H9 (cell line): Measurements from ENCODE around the gene CD3G. TPM values are rescaled to one million over a fixed set of nuclear protein-coding genes. Genes with fewer than 3 reads are reported as not detected.

Experiments
- DNase-seq: peaks from one replicate; pipeline ENCODE4 v3.0.0-alpha.2; 2017
- H2AFZ ChIP-seq: one replicate; pipeline ENCODE4 v1.6.1; 2013; ENCODE audit warnings: mild to moderate bottlenecking, low read length, control low read depth, moderate library complexity
- H2AK5ac ChIP-seq: 2 replicates; pipeline ENCODE4 v1.6.1; 2013; ENCODE audit warnings: low read length, control low read depth, mixed read lengths; ENCODE audit not compliant: insufficient read length
- H2BK120ac ChIP-seq: one replicate; pipeline ENCODE4 v1.6.1; 2013; ENCODE audit warnings: low read depth, mild to moderate bottlenecking, low read length, control low read depth, inconsistent platforms; ENCODE audit not compliant: poor library complexity, severe bottlenecking
- H2BK12ac ChIP-seq: 2 replicates; pipeline ENCODE4 v1.6.1; 2013; ENCODE audit warnings: low read length, control low read depth, mixed read lengths, low read depth; ENCODE audit not compliant: insufficient read length
- H2BK15ac ChIP-seq: 2 replicates; pipeline ENCODE4 v1.6.1; 2013; ENCODE audit warnings: low read depth, low read length, control low read depth
- H2BK20ac ChIP-seq: one replicate; pipeline ENCODE4 v1.6.1; 2013; ENCODE audit warnings: low read depth, mild to moderate bottlenecking, low read length, control low read depth, inconsistent platforms; ENCODE audit not compliant: poor library complexity, severe bottlenecking
- H2BK5ac ChIP-seq: 2 replicates; pipeline ENCODE4 v1.6.1; 2013; ENCODE audit warnings: low read length, control low read depth, mixed read lengths; ENCODE audit not compliant: insufficient read length
- H3K14ac ChIP-seq: 2 replicates; pipeline ENCODE4 v1.6.1; 2013; ENCODE audit warnings: low read length, control low read depth; ENCODE audit not compliant: insufficient read depth
- H3K18ac ChIP-seq: 2 replicates; pipeline ENCODE4 v1.6.1; 2013; ENCODE audit warnings: low read depth, mild to moderate bottlenecking, mixed read lengths, low read length, control low read depth; ENCODE audit not compliant: insufficient read length
- H3K23ac ChIP-seq: 2 replicates; pipeline ENCODE4 v1.6.1; 2013; ENCODE audit warnings: low read length, control low read depth, mixed read lengths, low read depth; ENCODE audit not compliant: insufficient read length
- H3K23me2 ChIP-seq: 2 replicates; pipeline ENCODE4 v1.6.1; 2013; ENCODE audit warnings: low read depth, mild to moderate bottlenecking, mixed read lengths, low read length, control low read depth; ENCODE audit not compliant: insufficient read length, poor library complexity, severe bottlenecking
- H3K27ac ChIP-seq: 2 replicates; pipeline ENCODE4 v1.5.1; 2013; ENCODE audit warnings: low read length, control low read depth, mixed read lengths, low read depth; ENCODE audit not compliant: insufficient read length
- H3K27me3 ChIP-seq: 2 replicates; pipeline ENCODE4 v1.6.1; 2013; ENCODE audit warnings: low read length, control low read depth, inconsistent platforms; ENCODE audit not compliant: insufficient read depth
- H3K4ac ChIP-seq: 2 replicates; pipeline ENCODE4 v1.6.1; 2013; ENCODE audit warnings: low read depth, mild to moderate bottlenecking, control low read depth, inconsistent platforms, low read length, moderate library complexity
- H3K4me1 ChIP-seq: 2 replicates; pipeline ENCODE4 v1.6.1; 2013; ENCODE audit warnings: low read length, control low read depth, inconsistent platforms; ENCODE audit not compliant: insufficient read depth
- H3K4me2 ChIP-seq: 2 replicates; pipeline ENCODE4 v1.6.1; 2013; ENCODE audit warnings: low read length, control low read depth, mixed read lengths; ENCODE audit not compliant: insufficient read length, insufficient read depth
- H3K56ac ChIP-seq: 2 replicates; pipeline ENCODE4 v1.6.1; 2013; ENCODE audit warnings: low read depth, mild to moderate bottlenecking, mixed read lengths, low read length, control low read depth; ENCODE audit not compliant: insufficient read length
- H3K79me1 ChIP-seq: 2 replicates; pipeline ENCODE4 v1.6.1; 2013; ENCODE audit warnings: low read depth, mild to moderate bottlenecking, moderate library complexity, low read length, control low read depth, inconsistent platforms; ENCODE audit not compliant: insufficient read depth, poor library complexity, severe bottlenecking
- H3K79me2 ChIP-seq: 2 replicates; pipeline ENCODE4 v1.6.1; 2013; ENCODE audit warnings: low read length, control low read depth, inconsistent platforms; ENCODE audit not compliant: insufficient read depth
- H3K9ac ChIP-seq: 2 replicates; pipeline ENCODE4 v1.6.1; 2013; ENCODE audit warnings: low read length, control low read depth, mixed read lengths; ENCODE audit not compliant: insufficient read length; ENCODE audit errors: extremely low read depth
- H3K9me3 ChIP-seq: one replicate; pipeline ENCODE4 v1.6.1; 2013; ENCODE audit warnings: low read depth, low read length, inconsistent platforms; ENCODE audit not compliant: control insufficient read depth
- H3T11ph ChIP-seq: one replicate; pipeline ENCODE4 v1.6.1; 2013; ENCODE audit warnings: mild to moderate bottlenecking, low read length, control low read depth, inconsistent platforms
- H4K20me1 ChIP-seq: one replicate; pipeline ENCODE4 v1.6.1; 2013; ENCODE audit not compliant: control insufficient read depth, insufficient read length, insufficient read depth
- H4K5ac ChIP-seq: 2 replicates; pipeline ENCODE4 v1.6.1; 2013; ENCODE audit warnings: low read depth, mild to moderate bottlenecking, mixed read lengths, low read length, control low read depth; ENCODE audit not compliant: insufficient read length
- H4K8ac ChIP-seq: replicated peaks from 2 replicates; pipeline ENCODE4 v1.6.1; 2013; ENCODE audit warnings: low read length, control low read depth, mixed read lengths, low read depth; ENCODE audit not compliant: insufficient read length
- H4K91ac ChIP-seq: 2 replicates; pipeline ENCODE4 v1.6.1; 2013; ENCODE audit warnings: low read depth, mild to moderate bottlenecking, moderate library complexity, mixed read lengths, low read length, control low read depth; ENCODE audit not compliant: insufficient read length
- H3K27ac Mint-ChIP-seq, 3 experiments: 2 replicates in 2 of 3; 3 replicates in 1 of 3; pipeline ENCODE4 v1.8.0; 2020 to 2021; ENCODE audit warnings: mixed read lengths in 3 of 3, mild to moderate bottlenecking in 1 of 3, moderate library complexity in 1 of 3
- H3K27me3 Mint-ChIP-seq: 2 replicates; pipeline ENCODE4 v1.8.0; 2021; ENCODE audit warnings: low read depth, mild to moderate bottlenecking, moderate library complexity, mixed read lengths
- H3K36me3 Mint-ChIP-seq, 3 experiments: 2 replicates in 2 of 3; 3 replicates in 1 of 3; pipeline ENCODE4 v1.8.0; 2020 to 2021; ENCODE audit warnings: low read depth in 3 of 3, mixed read lengths in 3 of 3; ENCODE audit not compliant: insufficient read depth in 1 of 3
- H3K4me1 Mint-ChIP-seq, 2 experiments: 2 replicates each; pipeline ENCODE4 v1.8.0; 2020; ENCODE audit warnings: mixed read lengths in 2 of 2
- H3K4me3 Mint-ChIP-seq, 2 experiments: 2 replicates in 1 of 2; 3 replicates in 1 of 2; pipeline ENCODE4 v1.8.0; 2020 to 2021; ENCODE audit warnings: mild to moderate bottlenecking in 2 of 2, mixed read lengths in 2 of 2, moderate library complexity in 1 of 2
- H3K9me3 Mint-ChIP-seq, 2 experiments: 2 replicates in 1 of 2; 3 replicates in 1 of 2; pipeline ENCODE4 v1.8.0; 2020; ENCODE audit warnings: mild to moderate bottlenecking in 2 of 2, mixed read lengths in 2 of 2, moderate library complexity in 1 of 2
- CTCF ChIP-seq: fragments of 200-600 bp; sonication (generic); conservative IDR thresholded peaks from 3 replicates; pipeline ENCODE4 v1.8.0; 2021; ENCODE audit warnings: antibody characterized with exemption, mild to moderate bottlenecking
- WGBS: extraction: QIAGEN DNeasy Blood & Tissue Kit; methylation state at CpG from one replicate; pipeline ENCODE4 v1.1.7; 2013; ENCODE audit warnings: missing lambda C conversion rate, low lambda C conversion rate, mixed read lengths; ENCODE audit not compliant: insufficient read length; ENCODE audit errors: extremely low coverage; 5-methylcytosine and 5-hydroxymethylcytosine counted together
- total RNA-seq: library from RNA; stranded (reverse); gene quantifications from 2 replicates; pipeline ENCODE4 v1.2.1, GENCODE V29; 2021

Gene CD3G
- total RNA-seq, 1 experiment from 2014 or later = not detected

DNA sequence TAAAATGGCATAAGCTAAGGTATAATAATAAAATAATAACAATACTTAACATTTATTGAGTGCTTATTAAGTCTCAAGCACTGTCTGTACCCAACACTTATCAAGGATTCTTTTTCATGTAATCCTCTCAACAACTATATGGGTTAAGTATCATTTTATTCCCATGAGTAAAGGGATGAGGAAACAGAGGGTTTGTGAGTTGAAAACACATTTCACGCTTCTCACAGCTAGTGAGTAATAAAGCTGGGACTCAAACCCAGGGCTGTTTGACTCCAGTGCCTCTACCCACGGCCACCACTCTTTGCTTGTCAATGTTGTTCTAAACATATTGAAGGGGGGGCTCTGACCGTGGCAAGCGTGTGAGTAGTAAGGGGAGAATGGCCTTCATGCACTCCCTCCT is 30.9 kb upstream of the CD3G start:
- Histone ChIP-seq H2BK5ac (no peak overlapping the region), H2BK12ac (no peak overlapping the region), H2AFZ (no peak overlapping the region), H3K56ac (no peak overlapping the region), H3K23ac (no peak overlapping the region), H3K23me2 (peaks cover 9% of the 10 kb centered on the region), H3K9ac (no peak overlapping the region), H3K18ac (no peak overlapping the region), H3K27ac (no peak overlapping the region), H4K5ac (no peak overlapping the region), H3K27me3 (no peaks in the 10 kb centered on the region), H3K4me1 (peaks cover 6% of the 10 kb centered on the region; the same call in 1 of the 2 replicates), H4K8ac (no peak overlapping the region), H3K4ac (no peak overlapping the region), H3T11ph (no peak overlapping the region), H2AK5ac (no peak overlapping the region), H4K20me1 (no peaks in the 10 kb centered on the region), H3K79me2 (no peaks in the 10 kb centered on the region), H2BK20ac (no peak overlapping the region), H2BK15ac (no peak overlapping the region), H3K79me1 (no peaks in the 10 kb centered on the region), H3K9me3 (no peaks in the 10 kb centered on the region), H3K14ac (no peak overlapping the region), H4K91ac (no peak overlapping the region), H2BK120ac (no peak overlapping the region), H3K4me2 (no peak overlapping the region)
- DNase-seq = no peak
- TF ChIP-seq CTCF = no peak
- Mint-ChIP-seq H3K9me3 (peaks cover 0 to 3% of the 10 kb centered on the region in 2 experiments; a peak in 2 of 5 replicates), H3K4me3 (no peak overlapping the region), H3K27ac (no peak overlapping the region), H3K4me1 (peaks cover 28 to 35% of the 10 kb centered on the region in 2 experiments), H3K27me3 (peaks cover 29% of the 10 kb centered on the region), H3K36me3 (peaks cover 0 to 3% (median 2%) of the 10 kb centered on the region in 3 experiments; a peak in 2 of 7 replicates)
- WGBS = no CpG with 5 or more reads among the region's 4 CpGs
